ENCODE data around the gene TRIP6.
A peak's percentile ranks its signal among the peaks of the same experiment; 100 is the strongest.

Gene TRIP6

DNA sequence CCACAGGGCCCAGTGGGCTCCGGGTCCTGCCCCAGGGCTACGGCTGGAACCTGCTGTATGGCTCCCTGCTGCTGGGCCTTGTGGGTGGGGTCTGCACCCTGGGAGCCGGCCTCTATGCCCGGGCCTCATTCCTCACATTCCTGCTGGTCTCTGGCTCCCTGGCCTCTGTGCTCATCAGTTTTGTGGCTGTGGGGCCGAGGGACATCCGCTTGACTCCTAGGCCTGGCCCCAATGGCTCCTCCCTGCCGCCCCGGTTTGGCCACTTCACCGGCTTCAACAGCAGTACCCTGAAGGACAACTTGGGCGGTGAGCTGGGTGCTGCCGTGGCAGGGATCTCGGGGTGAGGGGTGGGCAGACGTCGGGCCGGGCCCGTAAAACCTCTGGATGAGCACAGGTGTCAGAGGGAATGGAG lies 10.3 kb upstream of the TRIP6 start:
- no peaks in the 10 kb centered on the region for H3K9me3 ChIP-seq (ENCODE audit: control insufficient read depth, insufficient read depth, low read depth, low read length)
- no peak overlapping the region for H3K27ac ChIP-seq (ENCODE audit: extremely low read depth, low read depth, low read length)
- H3K4me3 ChIP-seq (ENCODE audit: low read depth, low read length): no peak overlapping the region
- peak; percentile 16; the same call in 1 of the 2 replicates for TF ChIP-seq ZIC2 (tag by site-specific recombination; IDR thresholded peaks at IDR 0.05)
- no peak for TF ChIP-seq KLF17 (tag by site-specific recombination; IDR thresholded peaks at IDR 0.05)
- no peak for TF ChIP-seq ZNF302 (tag by site-specific recombination; IDR thresholded peaks at IDR 0.05; ENCODE audit: low read depth)
- TF ChIP-seq, protein P1, sequence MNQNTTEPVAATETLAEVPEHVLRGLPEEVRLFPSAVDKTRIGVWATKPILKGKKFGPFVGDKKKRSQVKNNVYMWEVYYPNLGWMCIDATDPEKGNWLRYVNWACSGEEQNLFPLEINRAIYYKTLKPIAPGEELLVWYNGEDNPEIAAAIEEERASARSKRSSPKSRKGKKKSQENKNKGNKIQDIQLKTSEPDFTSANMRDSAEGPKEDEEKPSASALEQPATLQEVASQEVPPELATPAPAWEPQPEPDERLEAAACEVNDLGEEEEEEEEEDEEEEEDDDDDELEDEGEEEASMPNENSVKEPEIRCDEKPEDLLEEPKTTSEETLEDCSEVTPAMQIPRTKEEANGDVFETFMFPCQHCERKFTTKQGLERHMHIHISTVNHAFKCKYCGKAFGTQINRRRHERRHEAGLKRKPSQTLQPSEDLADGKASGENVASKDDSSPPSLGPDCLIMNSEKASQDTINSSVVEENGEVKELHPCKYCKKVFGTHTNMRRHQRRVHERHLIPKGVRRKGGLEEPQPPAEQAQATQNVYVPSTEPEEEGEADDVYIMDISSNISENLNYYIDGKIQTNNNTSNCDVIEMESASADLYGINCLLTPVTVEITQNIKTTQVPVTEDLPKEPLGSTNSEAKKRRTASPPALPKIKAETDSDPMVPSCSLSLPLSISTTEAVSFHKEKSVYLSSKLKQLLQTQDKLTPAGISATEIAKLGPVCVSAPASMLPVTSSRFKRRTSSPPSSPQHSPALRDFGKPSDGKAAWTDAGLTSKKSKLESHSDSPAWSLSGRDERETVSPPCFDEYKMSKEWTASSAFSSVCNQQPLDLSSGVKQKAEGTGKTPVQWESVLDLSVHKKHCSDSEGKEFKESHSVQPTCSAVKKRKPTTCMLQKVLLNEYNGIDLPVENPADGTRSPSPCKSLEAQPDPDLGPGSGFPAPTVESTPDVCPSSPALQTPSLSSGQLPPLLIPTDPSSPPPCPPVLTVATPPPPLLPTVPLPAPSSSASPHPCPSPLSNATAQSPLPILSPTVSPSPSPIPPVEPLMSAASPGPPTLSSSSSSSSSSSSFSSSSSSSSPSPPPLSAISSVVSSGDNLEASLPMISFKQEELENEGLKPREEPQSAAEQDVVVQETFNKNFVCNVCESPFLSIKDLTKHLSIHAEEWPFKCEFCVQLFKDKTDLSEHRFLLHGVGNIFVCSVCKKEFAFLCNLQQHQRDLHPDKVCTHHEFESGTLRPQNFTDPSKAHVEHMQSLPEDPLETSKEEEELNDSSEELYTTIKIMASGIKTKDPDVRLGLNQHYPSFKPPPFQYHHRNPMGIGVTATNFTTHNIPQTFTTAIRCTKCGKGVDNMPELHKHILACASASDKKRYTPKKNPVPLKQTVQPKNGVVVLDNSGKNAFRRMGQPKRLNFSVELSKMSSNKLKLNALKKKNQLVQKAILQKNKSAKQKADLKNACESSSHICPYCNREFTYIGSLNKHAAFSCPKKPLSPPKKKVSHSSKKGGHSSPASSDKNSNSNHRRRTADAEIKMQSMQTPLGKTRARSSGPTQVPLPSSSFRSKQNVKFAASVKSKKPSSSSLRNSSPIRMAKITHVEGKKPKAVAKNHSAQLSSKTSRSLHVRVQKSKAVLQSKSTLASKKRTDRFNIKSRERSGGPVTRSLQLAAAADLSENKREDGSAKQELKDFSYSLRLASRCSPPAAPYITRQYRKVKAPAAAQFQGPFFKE (tag by site-specific recombination; IDR thresholded peaks at IDR 0.05; ENCODE audit: borderline replicate concordance): no peak
- TF ChIP-seq, protein P2, sequence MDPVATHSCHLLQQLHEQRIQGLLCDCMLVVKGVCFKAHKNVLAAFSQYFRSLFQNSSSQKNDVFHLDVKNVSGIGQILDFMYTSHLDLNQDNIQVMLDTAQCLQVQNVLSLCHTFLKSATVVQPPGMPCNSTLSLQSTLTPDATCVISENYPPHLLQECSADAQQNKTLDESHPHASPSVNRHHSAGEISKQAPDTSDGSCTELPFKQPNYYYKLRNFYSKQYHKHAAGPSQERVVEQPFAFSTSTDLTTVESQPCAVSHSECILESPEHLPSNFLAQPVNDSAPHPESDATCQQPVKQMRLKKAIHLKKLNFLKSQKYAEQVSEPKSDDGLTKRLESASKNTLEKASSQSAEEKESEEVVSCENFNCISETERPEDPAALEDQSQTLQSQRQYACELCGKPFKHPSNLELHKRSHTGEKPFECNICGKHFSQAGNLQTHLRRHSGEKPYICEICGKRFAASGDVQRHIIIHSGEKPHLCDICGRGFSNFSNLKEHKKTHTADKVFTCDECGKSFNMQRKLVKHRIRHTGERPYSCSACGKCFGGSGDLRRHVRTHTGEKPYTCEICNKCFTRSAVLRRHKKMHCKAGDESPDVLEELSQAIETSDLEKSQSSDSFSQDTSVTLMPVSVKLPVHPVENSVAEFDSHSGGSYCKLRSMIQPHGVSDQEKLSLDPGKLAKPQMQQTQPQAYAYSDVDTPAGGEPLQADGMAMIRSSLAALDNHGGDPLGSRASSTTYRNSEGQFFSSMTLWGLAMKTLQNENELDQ (tag by site-specific recombination; IDR thresholded peaks at IDR 0.05; ENCODE audit: low read depth): no peak
- TF ChIP-seq ZNF146 (tag by site-specific recombination; IDR thresholded peaks at IDR 0.05): no peak
- ChIA-PET POLR2A (interaction anchor here (0.6 to 2.4 kb wide), 2 partner anchors 18 to 228 kb away, joined by 4 to 9 read pairs; partner anchors contain the start of gene SRRT), CTCF (interaction anchor here (0.7 kb wide), 1 partner anchor 403 kb away, joined by 3 read pairs; no protein-coding TSS in a partner anchor)
- H3K36me3 ChIP-seq (ENCODE audit: control insufficient read depth in 2 of 2, insufficient read depth in 1 of 2, low read length in 2 of 2): peaks cover 0 to 9% of the 10 kb centered on the region in 2 experiments; a peak in 2 of 3 replicates
- peaks cover 3% of the 10 kb centered on the region; the same call in 1 of the 2 replicates for H3K4me1 ChIP-seq (ENCODE audit: control insufficient read depth, insufficient read depth, low read length)

DNA sequence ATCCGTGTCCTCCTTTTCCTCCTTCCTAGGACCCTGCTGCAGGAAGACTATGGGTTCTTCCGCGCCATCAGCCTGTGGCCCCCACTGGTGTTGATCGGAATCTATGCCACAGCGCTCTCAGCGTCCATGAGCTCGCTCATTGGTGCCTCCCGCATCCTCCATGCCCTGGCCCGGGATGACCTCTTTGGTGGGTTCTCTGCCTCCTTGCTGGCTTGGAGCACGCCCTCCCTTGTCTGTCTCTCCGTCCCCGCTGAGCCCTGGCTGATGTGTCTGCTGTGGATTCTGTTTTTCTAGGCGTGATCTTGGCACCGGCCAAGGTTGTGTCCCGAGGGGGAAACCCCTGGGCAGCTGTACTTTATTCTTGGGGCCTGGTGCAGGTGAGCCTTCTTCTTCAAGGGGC lies 7.3 kb upstream of the TRIP6 start:
- Histone ChIP-seq H3K9me3 (ENCODE audit: control insufficient read depth, insufficient read depth, low read depth, low read length) (no peaks in the 10 kb centered on the region), H3K36me3 (ENCODE audit: control insufficient read depth in 2 of 2, insufficient read depth in 1 of 2, low read length in 2 of 2) (peaks cover 0 to 9% of the 10 kb centered on the region in 2 experiments; a peak in 2 of 3 replicates), H3K4me3 (ENCODE audit: low read depth, low read length) (no peak overlapping the region), H3K27ac (ENCODE audit: extremely low read depth, low read depth, low read length) (no peak overlapping the region), H3K4me1 (ENCODE audit: control insufficient read depth, insufficient read depth, low read length) (no peaks in the 10 kb centered on the region)
- ChIA-PET CTCF (interaction anchor here (1.3 kb wide), 1 partner anchor 59 kb away, joined by 5 read pairs; no protein-coding TSS in a partner anchor), POLR2A (interaction anchor here (1.2 to 1.8 kb wide), 3 partner anchors 10 to 274 kb away, joined by 3 to 9 read pairs (median 3); partner anchors contain the start of genes FBXO24 and SRRT)
- TF ChIP-seq ZNF302 (tag by site-specific recombination; IDR thresholded peaks at IDR 0.05; ENCODE audit: low read depth): no peak
- no peak for TF ChIP-seq ZNF2 (tag by site-specific recombination; IDR thresholded peaks at IDR 0.05)
- 0 out of 2 replicates have a peak, but pooled peaks have one; percentile 21 for TF ChIP-seq ZBTB17 (tag by site-specific recombination; IDR thresholded peaks at IDR 0.05)

GRCh38 chr7:100860702-100861615 lies 6.2 kb upstream of the TRIP6 start:
- Histone ChIP-seq H3K27ac (ENCODE audit: extremely low read depth, low read depth, low read length) (no peak overlapping the region), H3K9me3 (ENCODE audit: control insufficient read depth, insufficient read depth, low read depth, low read length) (no peaks in the 10 kb centered on the region), H3K4me3 (ENCODE audit: low read depth, low read length) (no peak overlapping the region), H3K4me1 (ENCODE audit: control insufficient read depth, insufficient read depth, low read length) (no peaks in the 10 kb centered on the region), H3K36me3 (ENCODE audit: control insufficient read depth in 2 of 2, insufficient read depth in 1 of 2, low read length in 2 of 2) (peaks cover 0 to 9% of the 10 kb centered on the region in 2 experiments; a peak in 2 of 3 replicates)
- ChIA-PET CTCF (no interaction called here), POLR2A (interaction anchor here (1.2 kb wide), 1 partner anchor 9 kb away, joined by 4 read pairs; the partner anchor contains the start of gene SLC12A9)
- TF ChIP-seq MEIS1 (CRISPR knock-in tag; IDR thresholded peaks at IDR 0.05; ENCODE audit: borderline replicate concordance): no peak
- TF ChIP-seq REST (tag by site-specific recombination; IDR thresholded peaks at IDR 0.05): no peak
- TF ChIP-seq GLIS2 (tag by site-specific recombination; IDR thresholded peaks at IDR 0.05): 0 out of 2 replicates have a peak, but pooled peaks have one; percentile 7
- TF ChIP-seq ZNF555 (tag by site-specific recombination; conservative IDR thresholded peaks at IDR 0.05): no peak
- no peak for TF ChIP-seq SCRT2 (tag by site-specific recombination; IDR thresholded peaks at IDR 0.05)
